ENCODE results near the gene SLC15A2. TPM values are rescaled to one million over a fixed set of nuclear protein-coding genes. Genes with fewer than 3 reads are reported as not detected.
"Not testable (repeated sequence)": the region's sequence is repeated elsewhere in the genome, so short reads cannot be mapped to it uniquely, and the experiment has no call there.

SLC15A2 gene
- total RNA-seq, 4 donors from 2014 or later = 0.59 to 13.2 (median 4.1) TPM

DNA sequence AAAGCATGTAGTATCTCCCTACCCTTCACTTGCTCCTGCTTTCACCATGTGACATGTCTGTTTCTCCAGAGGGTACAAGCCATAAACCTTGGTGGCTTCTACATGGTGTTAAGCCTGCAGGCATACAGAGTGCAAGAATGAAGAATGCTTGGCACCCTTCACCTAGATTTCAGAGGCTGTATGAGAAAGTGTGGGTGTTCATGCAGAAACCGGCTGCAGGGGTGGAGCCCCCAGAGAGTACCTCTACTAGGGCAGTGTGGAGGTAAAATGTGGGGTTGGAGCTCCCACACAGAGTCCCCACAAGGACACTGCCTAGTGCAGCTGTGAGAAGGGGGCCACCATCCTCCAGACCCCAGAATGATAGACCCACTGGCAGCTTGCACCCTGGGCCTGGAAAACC is 32.2 kb downstream of the SLC15A2 start:
- TF ChIP-seq POLR2A (IDR thresholded peaks at IDR 0.05) = no peak
- no peak for TF ChIP-seq EP300 (IDR thresholded peaks at IDR 0.05)
- TF ChIP-seq, protein P1, sequence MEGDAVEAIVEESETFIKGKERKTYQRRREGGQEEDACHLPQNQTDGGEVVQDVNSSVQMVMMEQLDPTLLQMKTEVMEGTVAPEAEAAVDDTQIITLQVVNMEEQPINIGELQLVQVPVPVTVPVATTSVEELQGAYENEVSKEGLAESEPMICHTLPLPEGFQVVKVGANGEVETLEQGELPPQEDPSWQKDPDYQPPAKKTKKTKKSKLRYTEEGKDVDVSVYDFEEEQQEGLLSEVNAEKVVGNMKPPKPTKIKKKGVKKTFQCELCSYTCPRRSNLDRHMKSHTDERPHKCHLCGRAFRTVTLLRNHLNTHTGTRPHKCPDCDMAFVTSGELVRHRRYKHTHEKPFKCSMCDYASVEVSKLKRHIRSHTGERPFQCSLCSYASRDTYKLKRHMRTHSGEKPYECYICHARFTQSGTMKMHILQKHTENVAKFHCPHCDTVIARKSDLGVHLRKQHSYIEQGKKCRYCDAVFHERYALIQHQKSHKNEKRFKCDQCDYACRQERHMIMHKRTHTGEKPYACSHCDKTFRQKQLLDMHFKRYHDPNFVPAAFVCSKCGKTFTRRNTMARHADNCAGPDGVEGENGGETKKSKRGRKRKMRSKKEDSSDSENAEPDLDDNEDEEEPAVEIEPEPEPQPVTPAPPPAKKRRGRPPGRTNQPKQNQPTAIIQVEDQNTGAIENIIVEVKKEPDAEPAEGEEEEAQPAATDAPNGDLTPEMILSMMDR (IDR thresholded peaks at IDR 0.05) = no peak
- no peak overlapping the region for H3K4me3 ChIP-seq
- no peaks in the 10 kb centered on the region for H3K9me3 ChIP-seq
- H3K36me3 ChIP-seq = peaks cover 0 to 19% (median 0%) of the 10 kb centered on the region in 3 donors
- no peak overlapping the region for H3K27ac ChIP-seq
- DNase-seq (ENCODE audit: low spot score in 2 of 2) = no peak
- H3K4me1 ChIP-seq = no peaks in the 10 kb centered on the region
- 78 to 92% methylated on average over 1 of the region's 1 CpG for WGBS, 2 donors
- H3K27me3 ChIP-seq = no peaks in the 10 kb centered on the region

- H3K27me3 ChIP-seq; H3K9me3 ChIP-seq; H3K4me3 ChIP-seq; H3K27ac ChIP-seq; H3K4me1 ChIP-seq; DNase-seq (ENCODE audit: low spot score in 2 of 2): not testable (repeated sequence)
- WGBS, 2 donors = 91 to 93% methylated on average over 28 to 29 of the region's 29 CpGs
- H3K36me3 ChIP-seq = peaks cover 0 to 20% (median 0%) of the 10 kb centered on the region in 3 donors
These were observed 44.1 kb downstream of the SLC15A2 start for GRCh38 chr3:121938141-121938855.

- Histone ChIP-seq H3K27me3 (no peaks in the 10 kb centered on the region), H3K36me3 (peaks cover 0 to 20% (median 0%) of the 10 kb centered on the region in 3 donors), H3K27ac (no peak overlapping the region), H3K4me1 (no peaks in the 10 kb centered on the region), H3K9me3 (no peaks in the 10 kb centered on the region), H3K4me3 (no peak overlapping the region)
- no peak for DNase-seq (ENCODE audit: low spot score in 2 of 2)
- WGBS, 2 donors = 81 to 82% methylated on average over 1 of the region's 1 CpG
- TF ChIP-seq, protein P1 (IDR thresholded peaks at IDR 0.05) = no peak
- no peak for TF ChIP-seq EP300 (IDR thresholded peaks at IDR 0.05)
- TF ChIP-seq POLR2A (IDR thresholded peaks at IDR 0.05) = no peak
These were observed 47.4 kb downstream of the SLC15A2 start for GRCh38 chr3:121941592-121941991.

- DNase-seq (ENCODE audit: low spot score in 2 of 2) = no peak
- no peaks in the 10 kb centered on the region for H3K4me1 ChIP-seq
- no peaks in the 10 kb centered on the region for H3K9me3 ChIP-seq
- H3K27ac ChIP-seq = no peak overlapping the region
- no peak overlapping the region for H3K4me3 ChIP-seq
- no peak for TF ChIP-seq POLR2A (IDR thresholded peaks at IDR 0.05)
- TF ChIP-seq, protein P1 (IDR thresholded peaks at IDR 0.05) = no peak
- no peak for TF ChIP-seq EP300 (IDR thresholded peaks at IDR 0.05)
- H3K36me3 ChIP-seq = peaks cover 0 to 20% (median 0%) of the 10 kb centered on the region in 3 donors
- no peaks in the 10 kb centered on the region for H3K27me3 ChIP-seq
- 72 to 86% methylated on average over 4 of the region's 4 CpGs for WGBS, 2 donors
These were observed 48.0 kb downstream of the SLC15A2 start for GRCh38 chr3:121942116-121942786.

GRCh38 chr3:121943431-121943830 is 49.2 kb downstream of the SLC15A2 start:
- Histone ChIP-seq H3K4me1 (no peaks in the 10 kb centered on the region), H3K27ac (no peak overlapping the region), H3K4me3 (no peak overlapping the region), H3K36me3 (peaks cover 0 to 18% (median 0%) of the 10 kb centered on the region in 3 donors), H3K9me3 (no peaks in the 10 kb centered on the region), H3K27me3 (no peaks in the 10 kb centered on the region)
- DNase-seq (ENCODE audit: low spot score in 2 of 2) = no peak
- TF ChIP-seq EP300 (IDR thresholded peaks at IDR 0.05) = no peak
- TF ChIP-seq POLR2A (IDR thresholded peaks at IDR 0.05) = no peak
- TF ChIP-seq, protein P1 (IDR thresholded peaks at IDR 0.05) = no peak
